Colon (tissue), 2 donors: Measurements from ENCODE around the gene NCBP3.

Experiments
- FAIRE-seq: peaks from 2 replicates; lab custom pipeline; 2012; peaks lifted over from hg19 to GRCh38; lab: Jason Lieb, UNC
- donor health status: control.
- donor health status: control.

The NCBP3 gene

GRCh38 chr17:3754458-3755334 is 91.3 kb downstream of the NCBP3 start:
- no peak for FAIRE-seq

- no peak for FAIRE-seq
These were observed 92.0 kb downstream of the NCBP3 start for GRCh38 chr17:3754066-3754457.

GRCh38 chr17:3753624-3754023 is 92.4 kb downstream of the NCBP3 start:
- FAIRE-seq: no peak
